ENCODE measurements around the gene EPHB1. TPM values are rescaled to one million over a fixed set of nuclear protein-coding genes. Genes with fewer than 3 reads are reported as not detected.

The EPHB1 gene
- total RNA-seq, 1 experiment from 2014 or later = 0.86 TPM

DNA sequence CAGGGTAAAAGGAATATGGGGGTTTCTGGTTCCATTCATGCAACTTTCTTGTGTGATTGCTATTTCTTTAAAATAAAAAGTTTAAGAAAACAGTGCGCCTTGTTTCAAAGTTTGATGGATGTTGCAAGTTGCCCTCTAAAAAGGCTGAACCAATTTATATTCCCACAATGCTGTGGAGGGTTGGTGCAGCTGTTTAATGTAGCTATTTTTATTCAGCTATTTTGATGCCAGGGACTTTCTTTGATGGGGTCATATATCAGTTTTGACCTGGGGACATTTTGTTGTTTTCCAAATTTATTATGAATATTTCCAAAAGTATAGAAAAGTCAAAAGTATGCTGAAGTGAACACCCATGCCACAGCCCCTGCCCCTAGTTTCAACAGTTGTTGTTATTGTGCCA is 20.5 kb downstream of the EPHB1 start:
- ChIA-PET CTCF (no interaction called here), POLR2A (no interaction called here), RAD21 (ENCODE audit: low non-redundant PET in 1 of 2, low total read pairs in 2 of 2, uncharacterized antibody in 2 of 2, unreplicated experiment in 2 of 2) (no interaction called here)
- no peaks in the 10 kb centered on the region for H3K9me2 ChIP-seq (ENCODE audit: insufficient read depth)
- intact Hi-C loops (cut with micrococcal nuclease) = no loop called here
- no peaks in the 10 kb centered on the region for H3K79me2 ChIP-seq (ENCODE audit: insufficient read depth, low read length)
- no peaks in the 10 kb centered on the region for H3K4me1 ChIP-seq (ENCODE audit: control insufficient read depth in 1 of 2, insufficient read depth in 2 of 2, low read length in 2 of 2)
- H3K36me3 ChIP-seq (ENCODE audit: control insufficient read depth in 1 of 2, insufficient read depth in 2 of 2, low read length in 2 of 2) = no peaks in the 10 kb centered on the region
- H3K9ac ChIP-seq (ENCODE audit: low read length) = no peak overlapping the region
- no peak for DNase-seq (ENCODE audit: low read depth, low spot score)
- H3K4me3 ChIP-seq (replicated peaks in 1 of 2; ENCODE audit: low read depth in 1 of 2, low read length in 2 of 2) = no peak overlapping the region
- no peak overlapping the region for H3K27ac ChIP-seq (ENCODE audit: low read depth, low read length)
- no peak overlapping the region for H2AFZ ChIP-seq (ENCODE audit: low read depth, low read length, poor library complexity, severe bottlenecking)
- H4K20me1 ChIP-seq (ENCODE audit: insufficient read depth) = no peaks in the 10 kb centered on the region
- no peak for TF ChIP-seq CBX3 (IDR thresholded peaks at IDR 0.05; ENCODE audit: low read depth)
- TF ChIP-seq, protein P1, sequence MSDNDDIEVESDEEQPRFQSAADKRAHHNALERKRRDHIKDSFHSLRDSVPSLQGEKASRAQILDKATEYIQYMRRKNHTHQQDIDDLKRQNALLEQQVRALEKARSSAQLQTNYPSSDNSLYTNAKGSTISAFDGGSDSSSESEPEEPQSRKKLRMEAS (IDR thresholded peaks at IDR 0.05) = no peak
- TF ChIP-seq ELF1 (IDR thresholded peaks at IDR 0.05; ENCODE audit: borderline replicate concordance, low read depth) = no peak
- TF ChIP-seq ZNF274 (IDR thresholded peaks at IDR 0.05; ENCODE audit: low read depth, low read length) = no peak
- peaks cover 57% of the 10 kb centered on the region for H3K27me3 ChIP-seq (ENCODE audit: insufficient read depth, low read length)
- no TSS peak for BruUV-seq (replicated peaks)
- ATAC-seq = no peak
- H3K4me2 ChIP-seq (ENCODE audit: low read length) = no peak overlapping the region
- no peaks in the 10 kb centered on the region for H3K9me3 ChIP-seq (ENCODE audit: control insufficient read depth in 1 of 2, insufficient read depth in 1 of 2, low read depth in 1 of 2, low read length in 2 of 2)

DNA sequence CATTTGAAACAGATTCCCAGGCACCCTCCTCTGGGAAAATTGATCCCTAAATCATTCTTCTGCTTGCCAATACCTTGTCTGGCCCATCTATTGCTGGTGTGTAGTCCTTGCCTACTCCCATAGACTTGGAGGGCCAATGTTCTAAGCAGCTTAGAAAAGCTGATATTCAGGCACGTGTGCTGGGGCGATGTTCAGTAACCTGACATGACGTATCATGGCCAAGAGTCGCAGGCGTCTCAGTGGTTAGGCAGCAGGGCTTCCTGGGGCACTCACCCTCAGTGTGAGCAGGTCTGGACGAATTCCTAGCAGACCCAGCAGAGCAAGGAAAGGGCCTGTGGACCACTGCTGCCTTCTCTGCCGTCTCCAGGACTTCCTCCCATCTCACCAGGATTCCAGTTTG is 21.6 kb downstream of the EPHB1 start:
- H3K27me3 ChIP-seq (ENCODE audit: insufficient read depth, low read length) = peaks cover 59% of the 10 kb centered on the region
- H3K79me2 ChIP-seq (ENCODE audit: insufficient read depth, low read length) = no peaks in the 10 kb centered on the region
- TF ChIP-seq ZFX (IDR thresholded peaks at IDR 0.05) = no peak
- no peak for TF ChIP-seq POLR2AphosphoS5 (IDR thresholded peaks at IDR 0.05; ENCODE audit: low read depth, low read length)
- TF ChIP-seq, protein P2, sequence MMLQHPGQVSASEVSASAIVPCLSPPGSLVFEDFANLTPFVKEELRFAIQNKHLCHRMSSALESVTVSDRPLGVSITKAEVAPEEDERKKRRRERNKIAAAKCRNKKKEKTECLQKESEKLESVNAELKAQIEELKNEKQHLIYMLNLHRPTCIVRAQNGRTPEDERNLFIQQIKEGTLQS (IDR thresholded peaks at IDR 0.05) = no peak
- TF ChIP-seq, protein P3, sequence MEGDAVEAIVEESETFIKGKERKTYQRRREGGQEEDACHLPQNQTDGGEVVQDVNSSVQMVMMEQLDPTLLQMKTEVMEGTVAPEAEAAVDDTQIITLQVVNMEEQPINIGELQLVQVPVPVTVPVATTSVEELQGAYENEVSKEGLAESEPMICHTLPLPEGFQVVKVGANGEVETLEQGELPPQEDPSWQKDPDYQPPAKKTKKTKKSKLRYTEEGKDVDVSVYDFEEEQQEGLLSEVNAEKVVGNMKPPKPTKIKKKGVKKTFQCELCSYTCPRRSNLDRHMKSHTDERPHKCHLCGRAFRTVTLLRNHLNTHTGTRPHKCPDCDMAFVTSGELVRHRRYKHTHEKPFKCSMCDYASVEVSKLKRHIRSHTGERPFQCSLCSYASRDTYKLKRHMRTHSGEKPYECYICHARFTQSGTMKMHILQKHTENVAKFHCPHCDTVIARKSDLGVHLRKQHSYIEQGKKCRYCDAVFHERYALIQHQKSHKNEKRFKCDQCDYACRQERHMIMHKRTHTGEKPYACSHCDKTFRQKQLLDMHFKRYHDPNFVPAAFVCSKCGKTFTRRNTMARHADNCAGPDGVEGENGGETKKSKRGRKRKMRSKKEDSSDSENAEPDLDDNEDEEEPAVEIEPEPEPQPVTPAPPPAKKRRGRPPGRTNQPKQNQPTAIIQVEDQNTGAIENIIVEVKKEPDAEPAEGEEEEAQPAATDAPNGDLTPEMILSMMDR (IDR thresholded peaks at IDR 0.05 in 2 of 3, conservative IDR thresholded peaks at IDR 0.05 in 1 of 3; ENCODE audit: borderline replicate concordance in 1 of 3, insufficient read depth in 1 of 3, low read depth in 2 of 3, low read length in 2 of 3) = no peak
- no peak for TF ChIP-seq ZNF274 (IDR thresholded peaks at IDR 0.05; ENCODE audit: low read depth, low read length)
- TF ChIP-seq TCF7L2 (IDR thresholded peaks at IDR 0.05; ENCODE audit: borderline replicate concordance, extremely low read depth, insufficient read depth, insufficient read length) = no peak
- no peaks in the 10 kb centered on the region for H4K20me1 ChIP-seq (ENCODE audit: insufficient read depth)
- ChIA-PET RAD21 (ENCODE audit: low non-redundant PET in 1 of 2, low total read pairs in 2 of 2, uncharacterized antibody in 2 of 2, unreplicated experiment in 2 of 2) (no interaction called here), CTCF (no interaction called here), POLR2A (no interaction called here)
- intact Hi-C loops (cut with micrococcal nuclease) = no loop called here
- H2AFZ ChIP-seq (ENCODE audit: low read depth, low read length, poor library complexity, severe bottlenecking) = no peak overlapping the region
- no peaks in the 10 kb centered on the region for H3K9me3 ChIP-seq (ENCODE audit: control insufficient read depth in 1 of 2, insufficient read depth in 1 of 2, low read depth in 1 of 2, low read length in 2 of 2)
- no peak overlapping the region for H3K9ac ChIP-seq (ENCODE audit: low read length)
- no peaks in the 10 kb centered on the region for H3K4me1 ChIP-seq (ENCODE audit: control insufficient read depth in 1 of 2, insufficient read depth in 2 of 2, low read length in 2 of 2)
- DNase-seq (ENCODE audit: low read depth, low spot score) (no peak), ATAC-seq (no peak)
- H3K27ac ChIP-seq (ENCODE audit: low read depth, low read length) = no peak overlapping the region
- H3K4me3 ChIP-seq (replicated peaks in 1 of 2; ENCODE audit: low read depth in 1 of 2, low read length in 2 of 2) = no peak overlapping the region
- no peak overlapping the region for H3K4me2 ChIP-seq (ENCODE audit: low read length)
- no peaks in the 10 kb centered on the region for H3K9me2 ChIP-seq (ENCODE audit: insufficient read depth)
- no TSS peak for BruUV-seq (replicated peaks)
- no peaks in the 10 kb centered on the region for H3K36me3 ChIP-seq (ENCODE audit: control insufficient read depth in 1 of 2, insufficient read depth in 2 of 2, low read length in 2 of 2)

All from HCT116 (cell line).